Activated T-helper 9 cell treated with anti-CD3 and anti-CD28 coated beads, Interleukin-2, amount 50 U/mL, for 16 hours (primary cell): ENCODE data around the gene NR5A1.

Source experiments
- DNase-seq: peaks from one replicate; pipeline ENCODE4 v3.0.0-alpha.2; 2020; ENCODE audit warnings: low read depth

Gene NR5A1

DNA sequence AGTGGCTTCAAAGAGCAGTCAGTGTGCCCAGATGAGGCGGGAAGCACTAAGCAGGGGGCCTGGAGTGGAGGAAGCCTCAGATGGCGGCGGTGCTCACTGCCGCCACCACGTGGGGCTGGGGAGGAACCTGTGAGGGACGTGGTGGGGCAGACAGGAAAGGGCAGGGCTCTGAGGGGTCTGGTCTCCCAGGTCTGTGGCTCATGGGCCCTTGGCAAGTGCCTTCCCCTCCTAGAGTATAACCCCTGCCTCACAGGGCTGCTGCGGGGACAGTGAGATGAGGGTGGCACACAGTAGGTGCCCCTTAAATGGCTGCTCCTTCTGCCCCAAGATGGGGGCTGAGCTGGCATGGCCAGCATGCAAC, 26.6 kb downstream of the NR5A1 start:
- no peak for DNase-seq

DNA sequence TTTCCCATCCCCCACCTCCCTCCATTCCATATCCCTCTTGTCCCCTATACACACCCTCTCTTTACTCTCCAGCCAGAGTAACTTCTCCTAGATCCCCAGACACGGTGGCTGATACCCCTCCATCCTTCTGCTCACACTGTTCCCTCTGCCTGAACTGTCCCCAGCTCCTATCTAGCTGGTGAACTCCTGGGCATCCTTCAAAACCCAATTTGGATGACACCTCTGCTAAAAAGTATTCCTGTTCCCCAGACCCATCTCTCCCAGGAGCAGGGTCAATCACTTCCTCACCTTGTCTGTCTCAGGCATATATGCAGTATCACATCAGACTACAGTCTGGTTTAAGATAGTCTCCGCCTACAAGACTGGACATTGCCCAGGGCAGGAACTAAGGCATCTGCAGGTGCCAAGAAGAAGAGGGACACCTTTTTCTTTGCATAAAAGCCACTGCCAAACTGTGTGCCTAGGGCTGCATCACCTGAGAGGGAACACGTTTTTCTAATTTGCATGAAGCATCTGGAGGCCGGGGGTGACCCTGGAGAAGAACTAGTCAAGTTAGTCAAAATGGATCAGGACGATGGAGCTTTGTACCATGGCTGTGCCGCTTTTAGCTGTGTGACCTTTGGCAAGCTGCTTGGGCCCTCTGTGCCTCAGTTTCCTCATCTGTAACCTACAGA, 27.1 kb downstream of the NR5A1 start:
- no peak for DNase-seq

DNA sequence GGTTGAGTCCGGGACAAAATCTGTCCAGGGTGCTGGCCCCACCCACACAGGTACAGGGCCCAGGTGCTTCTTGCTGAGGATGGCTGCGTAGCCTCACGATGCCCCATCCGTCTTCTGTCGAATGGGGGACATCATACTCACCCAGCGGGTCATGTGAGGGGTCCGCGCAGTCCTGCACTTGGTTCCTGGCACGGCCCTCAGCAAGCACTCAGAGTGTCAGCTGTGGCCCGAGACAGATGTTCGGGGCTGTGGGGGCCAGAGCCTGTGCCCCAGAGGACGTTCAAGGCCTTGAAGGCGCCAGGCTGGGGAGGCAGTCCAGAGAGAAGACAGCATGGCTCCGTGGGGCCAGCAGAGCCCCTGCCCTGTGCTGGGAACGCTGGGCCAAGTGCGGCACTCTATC, 27.8 kb downstream of the NR5A1 start:
- no peak for DNase-seq

DNA sequence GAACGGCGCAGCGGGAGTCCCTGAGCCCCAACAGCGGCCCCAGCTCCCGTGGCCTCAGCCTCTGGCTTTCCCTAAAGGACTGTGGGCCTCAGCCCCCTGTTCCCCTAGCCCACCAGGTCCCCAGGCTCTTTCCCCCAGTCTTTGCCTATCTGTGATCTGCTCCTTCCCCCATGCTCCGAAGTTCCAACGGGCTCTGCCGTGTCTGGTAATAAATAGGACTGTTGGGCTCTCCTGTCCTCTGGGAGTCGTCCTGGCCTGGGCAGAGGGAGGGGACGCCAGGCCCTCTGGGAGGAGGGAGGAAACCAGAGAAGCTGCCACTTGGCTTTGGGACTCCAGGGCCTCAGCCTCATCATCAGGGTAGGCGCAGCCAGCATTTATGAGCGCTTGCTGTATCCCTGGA, 28.8 kb downstream of the NR5A1 start:
- DNase-seq: no peak

DNA sequence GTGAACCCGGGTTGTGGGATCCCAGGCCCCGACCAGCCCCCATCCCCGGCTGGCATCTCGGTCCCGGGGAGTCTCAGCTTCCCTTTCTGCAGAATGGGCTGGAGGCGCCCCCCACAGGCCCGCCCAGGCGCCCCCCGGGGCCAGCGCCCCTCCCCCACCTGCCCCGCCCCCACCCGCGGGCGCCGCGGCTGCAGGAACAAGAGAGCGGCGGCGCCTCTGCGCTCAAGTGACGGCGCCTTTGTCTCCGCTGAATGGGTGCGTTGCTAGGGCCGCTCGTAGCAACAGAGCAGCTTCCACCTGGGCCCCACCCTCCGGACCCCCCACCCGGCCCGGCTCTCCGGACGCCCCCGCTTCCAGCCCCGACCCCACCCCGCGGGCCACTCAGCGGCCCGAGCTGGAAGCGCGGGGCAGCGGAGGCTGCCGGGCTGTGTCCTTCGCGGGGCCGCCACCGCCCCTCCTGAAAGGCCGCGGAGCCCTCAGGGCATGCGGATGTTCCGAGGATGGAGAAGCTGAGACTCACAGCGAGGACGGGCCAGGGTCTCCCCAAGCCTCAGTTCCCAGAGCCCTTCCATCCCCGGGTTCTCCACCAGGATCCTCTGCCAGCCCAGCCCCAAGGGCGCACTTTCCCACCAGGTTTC, 29.4 kb downstream of the NR5A1 start:
- no peak for DNase-seq

DNA sequence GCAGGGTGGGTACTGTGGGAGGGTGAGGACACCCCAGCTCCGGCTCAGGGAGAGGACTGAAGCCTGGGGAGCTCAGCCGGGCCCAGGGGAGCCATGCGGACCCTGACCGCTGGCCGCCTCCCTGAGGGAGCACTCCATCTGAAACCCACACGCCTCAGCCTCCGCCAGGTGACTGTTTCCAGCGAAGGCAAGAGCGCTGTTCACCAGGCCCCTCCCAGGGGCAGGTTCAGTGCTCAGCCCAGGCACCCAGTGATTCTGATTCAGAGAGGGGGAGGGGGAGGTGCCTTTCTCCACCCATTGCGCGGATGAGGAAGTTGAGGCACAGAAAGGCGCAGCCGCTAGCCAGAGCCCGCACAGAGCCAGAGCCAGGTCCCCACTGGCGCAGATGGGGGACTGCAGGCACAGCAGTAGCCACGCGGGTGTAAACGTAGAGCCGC, 30.0 kb downstream of the NR5A1 start:
- DNase-seq: no peak

DNA sequence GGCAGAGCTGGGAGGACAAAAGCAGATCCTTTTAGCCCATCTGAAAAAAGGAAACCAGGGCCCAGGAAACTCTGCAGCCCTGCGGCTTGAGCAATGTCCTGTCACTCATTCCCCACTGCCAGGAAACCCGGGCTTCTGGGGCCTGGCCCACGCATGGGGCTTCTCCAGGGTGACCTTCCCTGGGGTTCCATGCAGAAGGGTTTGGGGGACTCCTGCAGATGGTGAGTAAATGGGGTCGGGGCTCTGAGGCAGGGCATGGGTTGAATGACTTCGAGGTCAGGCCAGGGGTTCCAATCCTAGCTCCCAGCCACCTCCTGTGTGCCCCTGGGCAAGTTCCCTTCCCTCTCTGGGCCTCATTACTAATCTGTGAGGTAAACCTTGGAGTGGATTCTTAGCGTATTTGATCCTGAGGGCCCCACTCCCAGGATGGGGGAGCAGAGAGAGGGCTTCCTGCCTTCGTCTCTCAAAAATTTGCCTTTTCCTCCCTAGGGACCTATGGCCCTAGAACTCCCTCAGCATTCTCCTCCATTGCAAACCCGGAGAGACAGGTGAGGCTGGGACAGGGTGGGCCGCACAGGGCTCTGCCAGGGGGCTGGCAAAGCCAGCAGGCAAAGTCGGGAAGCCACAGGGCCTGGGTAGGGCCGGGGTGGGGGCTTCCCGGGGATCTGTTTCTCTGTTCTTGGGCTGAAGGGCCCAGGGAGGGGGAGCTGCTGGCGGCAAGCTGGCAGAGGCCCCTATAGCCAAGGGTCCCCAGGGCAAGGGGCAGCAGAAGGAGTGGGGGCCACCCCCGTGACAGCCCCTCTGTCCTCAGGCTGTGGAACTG, 31.1 kb downstream of the NR5A1 start:
- no peak for DNase-seq

DNA sequence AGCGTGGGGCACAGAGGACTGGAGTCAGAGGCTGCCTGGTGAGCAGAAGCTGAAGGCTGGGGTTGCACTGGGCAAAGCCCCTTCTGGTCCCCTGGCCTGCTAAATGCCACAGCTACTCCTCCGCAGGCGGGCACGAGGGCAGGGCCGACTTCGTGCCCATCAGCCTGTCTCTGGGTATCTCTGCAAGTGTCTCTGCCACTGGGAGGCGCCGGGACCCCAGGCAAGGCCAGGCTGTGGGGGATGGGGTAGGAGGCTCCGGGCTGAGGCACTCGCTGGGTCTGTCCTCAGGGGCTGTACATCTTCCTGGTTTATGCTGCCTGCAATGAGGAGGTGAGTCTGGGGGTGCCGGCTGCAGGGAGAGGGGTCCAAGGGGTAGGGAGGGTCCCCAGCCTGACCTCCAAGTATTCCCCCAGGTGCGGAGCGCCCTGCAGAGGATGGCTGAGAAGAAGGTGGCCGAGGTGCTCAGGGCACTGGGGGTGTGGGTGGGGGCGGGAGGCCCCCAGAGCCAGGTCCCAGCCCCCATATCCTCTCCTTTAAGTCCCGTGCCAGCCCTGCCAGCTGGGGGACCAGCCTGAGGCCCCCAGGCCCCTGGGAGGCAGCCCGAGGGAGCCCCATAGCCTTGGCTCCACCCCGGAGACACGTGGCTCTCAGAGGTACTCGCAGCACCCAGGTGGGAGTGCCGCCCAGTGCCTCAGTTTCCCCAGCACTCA, 31.9 kb downstream of the NR5A1 start:
- DNase-seq: no peak

DNA sequence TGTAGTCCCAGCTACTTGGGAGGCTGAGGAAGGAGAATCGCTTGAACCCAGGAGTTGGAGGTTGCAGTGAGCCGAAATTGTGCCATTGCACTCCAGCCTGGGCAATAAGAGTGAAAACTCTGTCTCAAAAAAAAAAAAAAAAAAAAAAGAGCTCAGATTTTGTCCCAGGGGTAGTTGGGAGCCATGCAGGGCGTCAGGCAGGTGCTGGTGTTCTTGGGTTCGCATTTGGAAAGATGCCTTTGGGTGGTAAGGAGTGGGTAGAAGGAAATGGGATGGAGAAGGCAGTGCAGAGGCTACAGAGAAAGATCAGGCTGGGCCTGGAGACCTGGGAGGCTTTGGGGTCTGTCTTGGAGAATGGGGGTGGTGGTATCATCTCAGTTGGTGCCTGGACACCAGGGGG, 33.0 kb downstream of the NR5A1 start:
- no peak for DNase-seq

DNA sequence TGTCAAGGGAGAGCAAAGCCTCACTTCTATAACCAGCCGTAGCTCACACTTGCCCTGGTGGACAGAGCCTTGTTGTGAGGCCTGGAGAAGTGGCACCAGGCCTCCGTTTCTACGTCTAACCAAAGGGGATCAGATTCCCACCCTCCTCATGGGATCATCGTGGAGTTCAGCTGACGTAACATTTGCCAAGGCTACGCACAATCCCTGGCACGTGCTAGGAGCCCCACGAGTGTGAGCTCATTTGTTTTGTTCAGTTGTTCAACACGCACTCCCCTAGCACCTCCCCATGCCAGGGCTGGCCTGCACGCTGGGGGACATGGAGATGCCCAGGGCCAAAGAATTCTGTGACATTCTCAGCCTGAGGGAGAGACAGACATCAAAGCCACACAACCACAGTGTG, 33.9 kb downstream of the NR5A1 start:
- no peak for DNase-seq

DNA sequence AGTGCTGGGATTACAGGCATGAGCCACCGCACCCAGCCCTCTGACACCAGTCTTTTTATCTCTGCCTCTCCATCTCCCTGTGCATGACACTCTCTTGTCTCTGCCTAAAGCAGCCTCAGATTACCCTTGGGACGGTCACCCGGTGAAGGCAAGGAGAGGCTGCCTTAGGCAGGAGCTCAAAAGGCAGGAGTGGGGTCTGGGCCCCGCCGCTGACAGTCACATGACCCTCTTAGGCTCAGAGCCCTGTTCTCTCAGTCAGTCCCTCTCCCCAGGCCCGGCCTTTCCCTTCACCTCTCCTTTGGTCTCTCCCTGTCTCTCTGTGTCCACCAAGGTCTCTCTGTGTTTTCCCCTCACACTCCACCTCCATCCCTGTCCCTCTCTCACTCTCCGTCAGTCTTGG, 34.4 kb downstream of the NR5A1 start:
- no peak for DNase-seq

DNA sequence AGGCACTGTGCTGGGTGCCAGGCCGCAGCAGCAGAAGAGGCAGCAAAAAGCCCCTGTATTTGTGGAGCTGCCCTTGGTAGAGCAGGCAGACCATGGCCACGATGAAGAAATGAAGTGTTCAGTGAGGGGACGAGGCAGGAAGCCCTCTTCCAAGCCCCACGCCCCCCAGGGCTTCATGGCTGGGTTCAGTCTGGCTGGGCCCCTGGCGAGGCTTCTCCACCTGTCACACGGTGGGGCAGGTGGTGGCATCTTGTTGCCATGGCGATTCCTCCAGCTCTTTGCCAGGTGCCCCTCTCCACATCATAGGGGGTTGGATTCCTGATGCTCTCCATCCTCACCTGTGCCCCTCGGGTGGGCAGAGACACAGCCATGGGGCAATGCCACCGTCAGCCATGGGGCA, 35.4 kb downstream of the NR5A1 start:
- DNase-seq: no peak

DNA sequence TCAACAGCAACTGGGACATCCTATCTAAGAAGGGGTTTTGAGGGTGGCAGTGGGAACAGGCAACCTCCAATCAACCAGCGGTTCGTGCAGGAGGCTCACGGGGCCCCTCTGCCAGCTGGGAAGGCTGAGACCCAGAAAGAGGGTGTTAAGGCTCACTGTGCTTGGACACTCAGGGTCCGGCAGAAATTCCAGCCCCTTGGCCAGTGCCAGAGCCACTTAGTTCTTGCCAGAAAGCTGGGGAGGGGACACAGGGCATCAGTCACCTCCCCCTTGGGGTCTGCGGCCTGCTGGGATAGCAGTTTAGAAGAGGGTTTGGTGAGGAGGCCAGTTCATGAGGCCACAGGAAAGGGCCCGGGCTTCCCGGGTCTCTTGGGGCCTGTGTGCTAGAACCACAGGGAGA, 36.5 kb downstream of the NR5A1 start:
- no peak for DNase-seq

DNA sequence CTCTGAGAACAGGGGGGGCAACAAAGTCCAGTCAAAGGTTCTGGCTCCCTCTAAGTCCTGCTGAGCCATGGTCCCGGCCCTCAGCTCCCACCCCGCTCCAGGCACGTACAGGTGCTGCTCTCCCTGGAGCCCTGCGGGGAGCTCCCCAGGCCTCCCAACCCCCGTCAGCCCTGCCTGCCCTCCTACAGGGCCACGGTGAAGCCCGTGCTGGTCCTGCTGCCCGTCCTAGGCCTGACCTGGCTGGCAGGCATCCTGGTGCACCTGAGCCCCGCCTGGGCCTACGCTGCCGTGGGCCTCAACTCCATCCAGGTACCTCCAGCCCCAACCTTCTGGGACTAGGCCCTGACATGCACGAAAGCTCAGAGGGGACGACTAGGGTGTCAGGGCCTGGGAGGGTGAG, 36.9 kb downstream of the NR5A1 start:
- DNase-seq: no peak

DNA sequence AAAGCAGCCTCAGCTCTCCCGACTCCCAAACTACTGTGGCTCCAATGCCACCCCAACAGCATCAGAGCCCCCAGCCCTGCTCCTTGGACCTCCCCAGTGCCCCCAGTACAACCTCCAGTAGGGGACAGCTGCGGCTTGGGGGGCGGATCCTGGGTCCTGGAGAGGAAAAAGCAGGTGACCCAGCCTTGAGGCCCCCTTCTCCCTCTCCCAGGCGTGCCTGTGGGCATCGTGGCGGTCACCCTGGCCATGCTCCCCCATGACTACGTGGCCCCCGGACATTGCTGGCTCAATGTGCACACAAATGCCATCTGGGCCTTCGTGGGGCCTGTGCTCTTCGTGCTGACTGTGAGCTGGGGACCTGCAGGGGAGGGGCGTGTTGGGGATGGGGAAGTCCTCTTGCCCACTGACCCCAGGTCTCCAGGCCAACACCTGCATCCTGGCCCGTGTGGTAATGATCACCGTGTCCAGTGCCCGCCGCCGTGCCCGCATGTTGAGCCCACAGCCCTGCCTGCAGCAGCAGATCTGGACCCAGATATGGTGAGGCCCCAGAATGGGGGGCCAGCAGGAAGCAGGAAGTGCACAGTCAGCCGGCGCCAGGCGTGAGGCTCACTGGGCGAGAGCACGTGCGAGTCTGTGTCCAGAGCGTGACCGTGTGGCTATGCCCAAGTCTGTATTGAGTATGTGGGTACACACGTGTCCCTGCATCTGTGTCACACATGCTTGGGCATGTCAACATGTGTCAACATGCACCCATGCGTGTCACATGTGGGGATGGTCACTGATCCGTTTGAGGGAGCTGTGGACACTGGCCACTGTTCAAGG, 38.0 kb downstream of the NR5A1 start:
- no peak for DNase-seq

DNA sequence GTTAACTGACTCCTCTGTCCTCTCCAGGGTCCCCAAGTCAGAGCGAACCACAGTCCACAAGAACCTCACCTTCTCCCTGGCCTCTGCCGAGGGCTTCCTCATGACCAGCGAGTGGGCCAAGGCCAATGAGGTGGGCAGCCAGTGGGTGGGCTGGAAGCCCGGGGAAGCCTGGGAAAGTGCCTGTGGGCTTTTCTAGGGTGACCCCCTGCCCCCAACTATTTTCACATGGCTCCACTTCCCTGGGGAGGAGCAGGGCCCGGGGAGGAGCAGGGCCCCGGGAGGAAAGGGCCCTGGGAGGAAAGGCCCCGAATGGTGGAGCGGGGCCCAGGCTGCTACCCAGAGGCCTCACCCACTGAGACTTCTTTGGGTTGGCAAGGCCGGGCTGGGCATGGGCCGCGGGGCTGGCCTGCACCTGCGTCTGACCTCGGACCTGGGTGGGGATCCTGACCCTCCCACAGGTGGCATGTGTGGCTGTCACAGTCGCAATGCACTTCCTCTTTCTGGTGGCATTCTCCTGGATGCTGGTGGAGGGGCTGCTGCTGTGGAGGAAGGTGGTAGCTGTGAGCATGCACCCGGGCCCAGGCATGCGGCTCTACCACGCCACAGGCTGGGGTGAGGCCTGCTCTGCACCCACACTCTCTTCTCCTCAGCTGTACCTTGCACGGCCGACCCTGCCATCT, 39.0 kb downstream of the NR5A1 start:
- no peak for DNase-seq

DNA sequence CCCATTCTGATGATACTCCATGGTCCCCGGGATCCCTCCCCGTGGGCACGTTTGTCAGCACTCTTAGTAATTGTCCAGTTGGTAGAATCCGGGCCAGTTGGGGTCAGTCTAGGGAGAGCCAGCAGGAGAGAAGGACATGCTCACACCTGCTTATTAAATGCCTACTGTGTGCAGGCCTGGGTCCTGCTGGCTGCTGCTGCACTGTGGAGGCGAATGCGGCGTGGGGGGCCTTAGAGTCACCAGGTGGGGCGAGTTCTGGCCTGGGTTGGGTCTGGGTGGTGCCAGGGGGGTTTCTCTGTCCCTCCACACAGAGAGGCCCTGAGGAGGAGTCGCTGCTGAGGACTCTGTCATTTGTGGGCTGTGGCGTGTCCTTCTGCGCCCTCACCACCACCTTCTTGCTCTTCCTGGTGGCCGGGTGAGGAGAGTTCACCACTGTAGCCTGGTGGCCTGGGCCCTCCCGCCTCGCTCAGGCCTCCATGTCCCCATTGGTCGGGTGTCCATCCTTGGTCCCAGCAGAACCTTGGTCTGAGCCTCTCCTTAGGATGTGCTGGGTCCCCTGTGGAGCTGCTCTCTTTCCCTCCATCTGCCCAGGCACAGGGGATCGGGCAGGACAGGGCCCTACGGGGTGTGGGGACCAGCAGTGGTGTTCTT, 39.7 kb downstream of the NR5A1 start:
- DNase-seq: no peak

DNA sequence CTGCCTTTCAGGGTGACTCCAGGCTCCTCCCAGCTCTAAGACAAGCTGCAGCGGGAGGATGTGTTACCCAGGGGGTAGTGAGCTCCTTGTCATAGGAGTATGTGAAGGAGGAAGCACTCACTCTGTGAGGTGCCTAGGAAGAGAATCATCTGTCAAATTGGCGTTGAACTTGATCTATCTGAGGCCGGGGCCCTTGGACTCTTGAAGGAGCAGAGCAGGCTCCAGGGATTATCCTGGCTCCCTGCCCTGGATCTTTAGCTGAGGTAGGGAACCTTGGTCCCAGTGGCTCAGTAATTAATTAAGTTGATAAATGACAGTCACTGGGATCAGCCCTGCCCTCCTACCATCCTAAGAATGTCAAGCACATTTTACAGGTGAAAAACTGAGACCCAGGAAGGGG, 41.5 kb downstream of the NR5A1 start:
- DNase-seq: no peak

DNA sequence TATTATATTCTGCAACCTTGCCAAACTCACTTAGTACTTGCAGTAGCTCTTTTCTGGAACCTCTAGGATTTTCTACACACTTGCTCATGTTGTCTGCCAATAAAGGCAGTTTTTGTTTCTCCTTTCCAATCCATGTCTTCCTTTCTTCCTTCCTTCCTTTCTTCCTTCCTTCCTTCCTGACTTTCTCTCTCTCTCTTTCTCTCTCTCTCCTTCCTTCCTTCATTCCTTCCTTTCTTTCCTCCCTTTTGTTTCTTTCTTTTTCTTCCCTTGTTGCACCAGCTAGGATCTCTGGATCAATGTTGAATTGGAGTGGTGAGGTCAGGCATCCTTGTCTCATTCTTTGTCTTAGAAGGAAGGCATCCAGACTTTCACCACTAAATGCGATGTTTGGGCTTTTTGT, 44.5 kb downstream of the NR5A1 start:
- no peak for DNase-seq

DNA sequence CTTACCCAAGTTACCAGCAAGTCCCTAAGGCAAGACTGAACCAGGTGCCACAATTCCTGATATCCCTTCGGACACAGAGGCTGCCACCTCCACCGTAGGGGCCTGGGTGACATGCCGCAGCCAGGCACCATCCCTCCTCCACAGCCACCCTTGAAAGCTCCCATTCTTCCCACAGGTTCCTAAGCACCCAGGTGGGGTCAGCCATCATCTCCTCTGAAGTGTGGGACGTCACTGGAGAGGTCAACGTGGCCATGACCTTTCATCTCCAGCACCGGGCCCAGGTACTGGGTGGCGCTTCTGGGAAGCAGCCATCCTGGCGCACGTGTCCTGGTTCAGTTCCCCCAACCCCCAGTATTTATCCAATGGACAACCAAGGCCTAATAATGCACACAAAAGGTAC, 48.8 kb downstream of the NR5A1 start:
- no peak for DNase-seq
